ENCODE results near the gene ITFG2.
A peak's percentile ranks its signal among the peaks of the same experiment; 100 is the strongest.
"Not testable (repeated sequence)": the region's sequence is repeated elsewhere in the genome, so short reads cannot be mapped to it uniquely, and the experiment has no call there.

Gene ITFG2

GRCh38 chr12:2812290-2813213 is at the start of gene ITFG2:
ITFG2 (plus strand) TSS chr12:2812668; CDS start chr12:2812761, 93 bp downstream.
- peak; percentile 96 to 98 for DNase-seq
- peak; percentile 97 for TF ChIP-seq POLR2A (IDR thresholded peaks at IDR 0.05; ENCODE audit: low read length)
- TF ChIP-seq GATA1 (IDR thresholded peaks at IDR 0.05; ENCODE audit: low read depth, low read length), result no peak

- DNase-seq, result no peak
- TF ChIP-seq POLR2A (IDR thresholded peaks at IDR 0.05; ENCODE audit: low read length), result no peak
- TF ChIP-seq GATA1 (IDR thresholded peaks at IDR 0.05; ENCODE audit: low read depth, low read length), result no peak
These were observed 48.1 kb upstream of the ITFG2 start for GRCh38 chr12:2764398-2764797.

GRCh38 chr12:2765052-2765451 is 47.4 kb upstream of the ITFG2 start:
- no peak for DNase-seq
- TF ChIP-seq POLR2A (IDR thresholded peaks at IDR 0.05; ENCODE audit: low read length) (no peak), GATA1 (IDR thresholded peaks at IDR 0.05; ENCODE audit: low read depth, low read length) (no peak)

DNA sequence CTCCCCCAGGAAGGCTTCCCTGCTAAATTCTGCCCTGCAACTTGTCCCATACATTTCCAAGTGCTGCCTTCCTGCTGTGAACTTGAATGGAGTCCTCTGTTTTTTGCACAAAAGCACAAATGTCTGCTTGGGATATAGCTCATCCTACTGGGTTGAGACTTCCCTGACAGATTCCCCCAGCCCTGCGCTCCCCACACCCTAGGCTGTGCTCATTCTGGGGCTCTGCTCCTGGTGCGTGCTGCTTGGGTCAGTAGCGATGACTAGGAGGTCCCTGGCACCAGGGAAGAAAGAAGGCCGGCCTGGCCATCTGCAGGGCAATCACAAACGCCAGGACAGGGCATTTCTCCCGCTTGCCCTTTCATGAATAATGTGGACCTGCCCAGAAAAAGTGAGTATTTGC is 46.9 kb upstream of the ITFG2 start:
- TF ChIP-seq GATA1 (IDR thresholded peaks at IDR 0.05; ENCODE audit: low read depth, low read length), result no peak
- no peak for TF ChIP-seq POLR2A (IDR thresholded peaks at IDR 0.05; ENCODE audit: low read length)
- no peak for DNase-seq

DNA sequence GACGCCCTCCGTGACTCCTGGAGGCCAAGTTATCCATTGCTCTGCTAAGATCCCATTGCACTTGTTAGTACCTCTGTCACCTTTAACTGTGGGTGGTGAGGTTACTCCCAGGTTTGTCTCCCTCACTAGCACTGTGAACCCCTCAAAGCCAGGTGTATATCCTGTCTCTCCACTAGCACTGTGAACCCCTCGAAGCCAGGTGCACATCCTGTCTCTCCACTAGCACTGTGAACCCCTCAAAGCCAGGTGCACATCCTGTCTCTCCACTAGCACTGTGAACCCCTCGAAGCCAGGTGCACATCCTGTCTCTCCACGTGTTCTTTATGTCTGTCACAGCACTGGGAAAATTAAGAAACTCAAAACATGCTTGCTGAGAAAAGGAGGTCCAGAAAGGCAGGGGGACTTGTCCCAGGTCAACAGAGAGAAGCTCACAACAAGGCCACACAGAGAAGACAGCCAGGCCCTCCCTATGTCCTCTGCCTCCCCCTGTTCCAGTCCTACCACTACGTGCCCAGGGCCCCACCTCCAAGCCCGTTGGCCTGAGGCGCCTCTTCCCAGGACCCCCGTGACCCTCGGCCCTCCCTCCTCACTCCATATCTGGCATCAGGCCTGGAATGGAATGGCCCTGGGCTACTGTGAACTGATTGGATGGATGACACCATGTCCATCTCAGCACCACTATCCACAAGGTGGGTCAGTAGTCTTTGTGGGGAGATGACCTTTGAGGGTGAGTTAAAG is 44.1 kb upstream of the ITFG2 start:
- no peak for DNase-seq
- TF ChIP-seq GATA1 (IDR thresholded peaks at IDR 0.05; ENCODE audit: low read depth, low read length) (no peak), POLR2A (IDR thresholded peaks at IDR 0.05; ENCODE audit: low read length) (no peak)

DNA sequence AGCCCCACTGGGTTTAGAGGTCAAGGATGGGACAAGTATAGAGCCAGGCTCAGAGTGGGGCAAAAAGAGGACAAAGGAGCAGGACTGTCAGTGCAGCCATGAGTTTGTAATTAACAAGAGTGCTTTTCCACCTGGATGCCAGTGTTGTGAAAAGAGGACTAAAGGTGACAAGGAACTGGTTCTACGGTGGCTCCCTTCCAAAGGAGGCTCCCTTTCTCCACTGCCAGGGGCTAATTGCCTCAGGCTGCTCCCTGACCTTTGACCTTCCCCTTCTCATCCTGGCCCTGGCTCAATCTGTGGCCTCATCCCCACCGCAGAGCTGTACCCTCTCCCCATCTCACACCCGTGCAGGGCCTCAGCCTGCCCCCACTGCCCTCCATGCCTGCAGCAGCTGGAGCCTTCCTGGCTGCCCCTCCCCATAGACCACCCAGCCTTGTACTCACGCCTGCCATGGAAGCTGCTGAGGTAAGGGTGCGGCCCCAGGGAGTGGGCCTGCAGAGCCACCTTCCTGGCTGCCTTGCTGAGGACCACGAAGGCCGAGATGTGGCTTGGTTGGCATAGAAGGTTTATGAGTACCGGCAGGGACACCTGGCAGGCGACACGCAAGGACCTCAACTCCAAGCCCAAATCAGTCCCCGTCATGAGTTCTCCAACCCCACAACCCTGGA is 42.5 kb upstream of the ITFG2 start:
- no peak for DNase-seq
- TF ChIP-seq GATA1 (IDR thresholded peaks at IDR 0.05; ENCODE audit: low read depth, low read length) (no peak), POLR2A (IDR thresholded peaks at IDR 0.05; ENCODE audit: low read length) (no peak)

- DNase-seq, result not testable (repeated sequence)
These were observed 41.9 kb upstream of the ITFG2 start for GRCh38 chr12:2770544-2770943.

- no peak for TF ChIP-seq POLR2A (IDR thresholded peaks at IDR 0.05; ENCODE audit: low read length)
- TF ChIP-seq GATA1 (IDR thresholded peaks at IDR 0.05; ENCODE audit: low read depth, low read length), result no peak
- DNase-seq, result no peak
These were observed 40.1 kb upstream of the ITFG2 start for GRCh38 chr12:2772370-2772769.

DNA sequence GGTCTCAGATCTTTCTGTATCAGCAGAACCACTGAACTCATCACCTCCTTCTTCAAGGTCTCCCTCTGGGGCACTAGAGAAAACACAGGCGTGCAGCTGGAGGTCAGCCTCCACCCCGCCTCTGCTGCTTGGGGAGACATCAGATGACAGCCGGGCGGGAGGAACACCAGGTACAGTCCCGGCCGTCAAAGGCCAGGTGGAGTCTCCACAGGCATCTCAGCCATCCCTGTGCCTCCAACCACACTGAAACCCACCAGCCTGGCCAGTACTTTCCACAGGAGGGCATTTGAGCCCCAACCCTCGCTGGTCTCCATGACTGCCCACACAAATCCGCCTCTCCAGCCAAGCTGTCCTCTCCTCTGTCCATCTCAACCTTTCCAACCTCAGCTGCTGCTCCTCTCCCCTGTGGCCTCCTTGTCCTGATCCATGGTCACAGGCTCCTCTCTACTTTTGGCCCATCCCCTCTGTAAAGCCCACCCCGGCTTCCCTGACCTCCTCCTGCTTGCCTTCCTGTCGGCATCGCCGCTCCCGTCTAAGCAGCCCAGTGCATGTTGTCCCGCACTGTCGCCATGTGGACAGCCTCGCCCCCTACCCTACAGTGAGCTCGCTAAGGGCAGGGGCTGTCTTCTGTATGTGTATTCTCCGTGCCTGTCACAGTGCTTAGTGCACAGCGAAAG is 39.1 kb upstream of the ITFG2 start:
- no peak for DNase-seq
- TF ChIP-seq POLR2A (IDR thresholded peaks at IDR 0.05; ENCODE audit: low read length) (no peak), GATA1 (IDR thresholded peaks at IDR 0.05; ENCODE audit: low read depth, low read length) (no peak)

DNA sequence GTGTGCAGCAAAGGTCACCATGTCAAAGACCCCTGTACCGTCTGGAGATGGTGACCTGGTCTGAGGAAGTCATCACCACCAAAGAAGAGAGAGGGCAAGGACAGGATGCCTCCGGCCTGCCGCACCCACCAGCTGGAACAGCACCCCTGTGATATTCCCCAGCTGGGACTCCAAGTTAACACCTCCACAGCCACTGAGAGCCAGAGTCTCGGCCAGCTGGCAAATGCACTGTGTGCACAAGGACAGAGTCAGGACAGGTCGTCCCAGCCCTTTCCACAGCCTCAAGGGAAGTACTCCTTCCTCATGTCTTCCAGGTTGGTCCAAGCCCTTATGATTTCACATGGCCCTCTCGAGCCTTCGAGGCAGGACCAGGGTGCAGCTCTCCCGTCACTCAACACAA is 37.0 kb upstream of the ITFG2 start:
- no peak for DNase-seq
- TF ChIP-seq POLR2A (IDR thresholded peaks at IDR 0.05; ENCODE audit: low read length) (no peak), GATA1 (IDR thresholded peaks at IDR 0.05; ENCODE audit: low read depth, low read length) (no peak)

DNA sequence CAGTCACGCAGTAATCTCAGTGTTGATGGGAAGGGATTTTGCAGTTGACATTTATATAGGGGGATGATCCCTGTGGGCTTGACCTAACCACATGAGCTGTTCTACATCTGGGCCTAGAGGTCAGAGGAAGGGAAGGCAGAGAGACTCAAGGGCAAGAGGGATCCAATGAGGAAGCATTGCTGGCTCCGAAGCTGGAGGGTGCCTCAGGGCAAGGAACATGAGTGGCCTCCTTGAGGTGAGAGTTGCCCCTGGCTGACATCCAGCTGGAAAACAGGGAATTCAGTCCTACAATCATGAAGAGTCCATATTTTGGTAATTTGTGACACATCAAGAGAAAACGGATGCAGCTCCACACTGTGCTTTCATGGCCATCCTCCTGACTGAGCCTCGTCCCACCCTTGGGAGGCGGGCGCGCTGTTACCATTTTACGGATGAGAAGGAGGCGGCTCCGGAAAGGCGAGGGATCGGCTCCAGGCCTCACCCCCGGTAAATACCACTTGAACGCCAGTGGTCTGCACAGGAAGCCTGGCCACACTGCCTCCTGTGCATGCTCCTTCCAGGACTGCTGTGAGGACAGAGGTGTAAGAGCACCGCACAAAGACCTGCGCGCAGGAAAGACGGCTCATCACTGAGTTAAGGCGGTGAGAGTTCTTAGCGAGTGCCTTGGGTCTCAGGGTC is 36.2 kb upstream of the ITFG2 start:
- no peak for DNase-seq
- TF ChIP-seq POLR2A (IDR thresholded peaks at IDR 0.05; ENCODE audit: low read length) (no peak), GATA1 (IDR thresholded peaks at IDR 0.05; ENCODE audit: low read depth, low read length) (no peak)

DNA sequence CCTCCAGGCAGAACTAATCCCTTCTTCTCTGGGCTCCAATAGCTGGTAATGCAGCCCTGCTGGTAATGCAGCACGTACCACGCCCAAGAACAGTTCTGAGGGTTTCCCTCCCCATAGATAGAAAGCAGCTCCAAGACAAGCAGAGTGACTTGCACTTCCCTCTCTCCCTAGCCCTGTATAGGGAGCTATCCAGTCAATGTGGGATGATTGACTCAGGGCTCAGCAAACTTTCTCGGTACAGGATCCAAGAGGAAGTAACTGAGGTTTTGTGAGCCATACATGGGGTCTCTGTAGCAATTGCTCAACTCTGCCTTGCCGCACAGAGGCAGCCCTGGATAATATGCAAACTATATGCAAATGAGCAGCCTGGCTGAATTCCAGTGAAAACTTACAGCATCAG is 33.2 kb upstream of the ITFG2 start:
- TF ChIP-seq POLR2A (IDR thresholded peaks at IDR 0.05; ENCODE audit: low read length), result no peak
- DNase-seq, result peak; percentile 18 to 23

DNA sequence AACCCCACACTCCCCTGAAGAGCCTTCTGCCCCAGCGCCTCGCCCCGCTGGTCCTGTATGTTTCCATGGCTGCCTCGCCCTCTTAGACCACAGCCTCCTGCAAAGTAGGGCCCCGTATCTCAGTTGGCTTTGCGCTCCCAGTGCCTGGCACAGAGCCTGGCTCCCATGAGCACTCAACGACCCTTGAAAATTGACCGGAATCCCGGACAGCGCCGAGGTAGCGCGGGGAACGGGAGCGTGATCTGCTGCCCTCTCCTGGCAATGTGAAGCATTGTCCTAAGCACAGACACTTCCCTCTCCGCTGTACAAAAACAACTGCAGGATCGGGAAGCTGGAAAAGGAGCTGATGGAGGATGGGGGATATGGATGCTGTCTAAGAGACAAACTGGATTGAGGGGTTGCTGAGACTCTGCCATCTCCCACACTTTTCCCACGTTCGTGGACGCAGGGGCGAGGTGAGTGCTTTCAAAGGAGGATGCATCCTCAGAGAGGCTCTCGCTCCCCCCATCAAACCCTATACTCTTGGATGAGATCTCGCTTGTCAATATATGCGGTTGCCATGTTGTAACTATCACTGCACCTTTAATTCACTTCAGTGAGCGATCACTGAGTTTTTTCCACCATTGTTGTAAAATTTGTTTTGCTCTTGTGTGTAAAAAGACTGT is 28.4 kb upstream of the ITFG2 start:
- DNase-seq, result peak; percentile 52 to 71
- TF ChIP-seq GATA1 (IDR thresholded peaks at IDR 0.05; ENCODE audit: low read depth, low read length), result no peak
- no peak for TF ChIP-seq POLR2A (IDR thresholded peaks at IDR 0.05; ENCODE audit: low read length)
